OCI-M2 (cell line): ENCODE data around the gene PTPRN2.
"Not testable (repeated sequence)": the region's sequence is repeated elsewhere in the genome, so short reads cannot be mapped to it uniquely, and the experiment has no call there.

Source experiments
- DNase-seq: peaks from one replicate; lab custom pipeline; 2025; ENCODE audit not compliant: unreplicated experiment; lab: John Stamatoyannopoulos, UW

PTPRN2 gene

GRCh38 chr7:157703131-157703530, 884.5 kb downstream of the PTPRN2 start:
- no peak for DNase-seq

GRCh38 chr7:157702311-157703023, 885.2 kb downstream of the PTPRN2 start:
- DNase-seq, result no peak

DNA sequence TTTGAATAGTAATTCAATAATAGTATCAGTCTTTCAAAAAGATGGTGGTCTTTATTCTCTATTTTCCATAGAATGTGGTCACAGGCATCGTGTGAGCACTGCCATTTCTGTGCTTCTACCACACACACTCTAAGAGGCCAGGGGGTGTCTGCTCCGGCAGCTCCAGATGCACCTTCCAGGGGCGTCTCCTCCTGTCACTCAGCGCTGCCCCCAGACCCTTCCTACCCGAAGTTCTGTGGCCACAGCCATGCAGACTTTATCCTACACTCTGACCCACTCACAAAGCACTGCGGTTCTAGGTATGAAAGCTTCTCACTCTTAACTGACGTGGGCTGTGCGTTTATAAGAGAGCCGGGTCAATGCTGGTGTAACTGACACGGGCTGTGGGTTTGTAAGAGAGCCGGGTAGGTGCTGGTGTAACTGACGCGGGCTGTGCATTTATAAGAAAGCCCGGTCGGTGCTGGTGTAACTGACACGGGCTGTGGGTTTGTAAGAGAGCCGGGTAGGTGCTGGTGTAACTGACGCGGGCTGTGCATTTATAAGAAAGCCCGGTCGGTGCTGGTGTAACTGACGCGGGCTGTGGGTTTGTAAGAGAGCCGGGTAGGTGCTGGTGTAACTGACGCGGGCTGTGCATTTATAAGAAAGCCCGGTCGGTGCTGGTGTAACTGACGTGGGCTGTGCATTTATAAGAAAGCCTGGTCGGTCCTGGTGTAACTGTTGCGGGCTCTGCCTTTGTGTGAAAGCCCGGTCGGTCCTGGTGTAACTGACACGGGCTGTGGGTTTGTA, 886.0 kb downstream of the PTPRN2 start:
- not testable (repeated sequence) for DNase-seq

GRCh38 chr7:157700231-157701005, 887.2 kb downstream of the PTPRN2 start:
- DNase-seq, result no peak

DNA sequence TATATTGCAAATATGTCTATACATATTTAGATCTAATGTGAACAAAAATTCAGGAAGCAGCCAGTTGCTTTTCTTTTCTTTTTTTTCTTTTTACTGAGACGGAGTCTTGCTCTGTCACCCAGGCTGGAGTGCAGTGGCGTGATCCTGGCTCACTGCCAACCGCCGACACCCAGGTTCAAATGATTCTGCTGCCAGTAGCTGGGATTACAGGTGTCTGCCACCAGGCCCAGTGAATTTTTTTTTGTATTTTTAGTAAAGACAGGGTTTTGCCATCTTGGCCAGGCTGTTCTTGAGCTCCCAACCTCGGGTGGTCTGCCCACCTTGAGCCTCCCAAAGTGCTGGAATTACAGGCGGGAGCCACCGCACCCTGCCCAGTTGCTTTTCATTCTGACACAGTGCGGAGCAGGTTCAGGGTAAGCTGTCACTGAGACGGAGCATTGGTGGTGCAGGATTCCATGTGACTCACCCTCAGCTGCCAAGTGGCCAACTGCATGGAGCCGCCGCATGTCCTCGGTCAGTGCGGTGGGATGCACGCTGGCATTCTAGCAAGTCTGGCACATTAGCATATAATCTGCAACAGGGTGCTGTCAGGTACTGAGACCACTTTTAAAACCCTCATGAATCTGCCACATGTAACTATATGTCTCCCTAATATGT, 888.1 kb downstream of the PTPRN2 start:
- no peak for DNase-seq

GRCh38 chr7:157697287-157697686, 890.3 kb downstream of the PTPRN2 start:
- DNase-seq, result not testable (repeated sequence)

- DNase-seq, result not testable (repeated sequence)
Observed at GRCh38 chr7:157695609-157696008, 892.0 kb downstream of the PTPRN2 start.

DNA sequence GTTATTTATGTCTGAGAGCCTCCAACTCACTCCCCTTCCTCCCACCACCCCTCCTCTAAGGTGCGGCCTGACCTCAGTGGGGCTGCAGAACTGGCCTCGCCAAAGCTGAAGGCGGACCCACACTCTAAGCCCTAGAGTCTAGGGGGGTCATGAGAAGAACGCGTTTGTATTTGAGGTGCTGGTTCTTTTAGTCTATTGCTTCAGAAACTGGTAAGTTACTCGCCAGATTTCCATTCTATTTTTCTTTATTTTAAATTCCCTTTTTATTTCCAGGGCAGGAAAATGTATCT, 893.3 kb downstream of the PTPRN2 start:
- DNase-seq, result no peak

GRCh38 chr7:157693521-157694375, 893.9 kb downstream of the PTPRN2 start:
- no peak for DNase-seq

- DNase-seq, result no peak
Observed at GRCh38 chr7:157693071-157693520, 894.5 kb downstream of the PTPRN2 start.

GRCh38 chr7:157692460-157693011, 895.1 kb downstream of the PTPRN2 start:
- DNase-seq, result no peak

DNA sequence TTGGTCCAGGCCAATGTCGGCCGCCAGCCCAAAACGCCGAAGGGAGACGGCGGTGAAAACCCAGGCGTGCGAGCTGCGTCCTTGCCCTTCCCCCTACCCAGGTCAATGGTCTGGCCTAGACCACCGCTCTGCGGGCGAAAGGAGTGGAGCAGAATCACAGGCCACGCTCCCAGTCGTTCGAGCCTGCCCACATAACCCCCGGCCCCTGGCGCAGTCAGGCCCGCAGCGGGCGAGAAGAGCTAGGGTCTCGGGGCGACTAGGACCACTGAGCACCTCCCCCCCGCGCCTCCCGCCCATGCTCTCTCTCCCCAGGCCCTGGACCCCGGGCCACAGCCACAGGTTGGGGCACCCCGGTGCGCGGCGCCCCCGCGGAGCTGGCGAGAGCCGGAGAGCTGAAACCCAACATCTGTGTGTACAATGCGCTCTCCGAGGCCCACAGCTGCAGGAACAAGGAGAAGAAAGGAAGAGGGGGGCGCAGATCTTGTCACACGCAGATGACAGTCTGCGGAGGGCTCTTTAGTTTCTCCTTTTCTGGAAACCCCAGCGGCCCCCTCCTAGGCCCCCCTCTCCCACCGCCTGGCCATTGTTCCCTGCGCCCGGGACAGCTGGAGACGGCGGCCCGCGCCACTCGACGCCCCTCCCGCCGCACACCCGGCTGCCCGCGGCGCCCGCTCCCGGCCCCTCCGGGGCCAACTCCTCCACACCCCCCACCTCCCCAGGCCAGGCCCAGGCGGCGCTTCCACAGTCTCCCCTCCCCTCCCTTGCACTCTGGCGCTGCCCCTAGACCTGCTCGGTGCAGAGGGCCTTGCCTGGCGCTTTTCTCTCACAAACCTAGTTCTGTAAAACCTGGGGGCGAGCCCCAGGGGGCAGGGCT, 895.8 kb downstream of the PTPRN2 start:
- DNase-seq, result no peak

GRCh38 chr7:157690833-157691585, 896.6 kb downstream of the PTPRN2 start:
- no peak for DNase-seq

- no peak for DNase-seq
Observed at GRCh38 chr7:157690058-157690832, 897.4 kb downstream of the PTPRN2 start.

- DNase-seq, result no peak
Observed at GRCh38 chr7:157689269-157690057, 898.2 kb downstream of the PTPRN2 start.

- DNase-seq, result no peak
Observed at GRCh38 chr7:157688533-157689268, 898.9 kb downstream of the PTPRN2 start.
